Smooth muscle cell (in vitro differentiated cells): ENCODE results near the gene PML. TPM values are rescaled to one million over a fixed set of nuclear protein-coding genes. Genes with fewer than 3 reads are reported as not detected.
A peak's percentile ranks its signal among the peaks of the same experiment; 100 is the strongest.

Experiments used
- DNase-seq: peaks from one replicate; lab custom pipeline; 2025; ENCODE audit not compliant: unreplicated experiment; lab: John Stamatoyannopoulos, UW
- H2AFZ ChIP-seq: fragments of 200-600 bp; sonication (generic); 2 replicates; pipeline ENCODE4 v1.6.0; 2016; ENCODE audit warnings: antibody characterized with exemption, low read depth, mild to moderate bottlenecking
- H3F3A ChIP-seq: fragments of 200-600 bp; sonication (generic); 2 replicates; pipeline ENCODE4 v1.6.0; 2017; ENCODE audit warnings: antibody characterized with exemption, low read depth
- H3K27ac ChIP-seq: fragments of 200-600 bp; sonication (generic); 2 replicates; pipeline ENCODE4 v1.5.1; 2016; ENCODE audit warnings: low read depth, mild to moderate bottlenecking
- H3K27me3 ChIP-seq: fragments of 200-600 bp; sonication (generic); 2 replicates; pipeline ENCODE4 v1.6.1; 2016; ENCODE audit warnings: low read depth, mild to moderate bottlenecking
- H3K36me3 ChIP-seq: fragments of 200-600 bp; sonication (generic); 2 replicates; pipeline ENCODE4 v1.5.1; 2016; ENCODE audit warnings: low read depth
- H3K4me1 ChIP-seq: fragments of 200-600 bp; sonication (generic); 2 replicates; pipeline ENCODE4 v1.5.1; 2016; ENCODE audit warnings: low read depth
- H3K4me2 ChIP-seq: fragments of 200-600 bp; sonication (generic); 2 replicates; pipeline ENCODE4 v1.6.0; 2016; ENCODE audit warnings: mild to moderate bottlenecking
- H3K4me3 ChIP-seq: fragments of 200-600 bp; sonication (generic); 2 replicates; pipeline ENCODE4 v1.5.1; 2016; ENCODE audit warnings: mild to moderate bottlenecking
- H3K79me2 ChIP-seq: fragments of 200-600 bp; sonication (generic); 2 replicates; pipeline ENCODE4 v1.6.0; 2016; ENCODE audit warnings: low read depth, mild to moderate bottlenecking
- H3K9ac ChIP-seq: fragments of 200-600 bp; sonication (generic); 2 replicates; pipeline ENCODE4 v1.6.0; 2016; ENCODE audit warnings: low read depth
- H3K9me3 ChIP-seq: fragments of 200-600 bp; sonication (generic); replicated peaks from 2 replicates; pipeline ENCODE4 v1.5.1; 2016; ENCODE audit warnings: low read depth
- H4K20me1 ChIP-seq: fragments of 200-600 bp; sonication (generic); 2 replicates; pipeline ENCODE4 v1.6.0; 2016; ENCODE audit warnings: low read depth
- WGBS: methylation state at CpG from one replicate; pipeline ENCODE4 v1.1.7; 2016; ENCODE audit warnings: low lambda C conversion rate; 5-methylcytosine and 5-hydroxymethylcytosine counted together
- polyA plus RNA-seq: library from polyadenylated mRNA; unstranded; fragments of >200 nt; fragmentation: Nextera tagmentation; extraction: Ambion mirVana; gene quantifications from 2 replicates; pipeline ENCODE4 v1.2.1, GENCODE V29; 2016
- total RNA-seq: library from RNA; depleted of rRNA; stranded (reverse); fragments of >200 nt; gene quantifications from 2 replicates; pipeline ENCODE4 v1.2.3, GENCODE V29; 2014
- TF ChIP-seq, protein P1 (sequence below): fragments of 200-600 bp; sonication (generic); IDR thresholded peaks from 2 replicates; pipeline ENCODE4 v1.5.1; 2017; ENCODE audit warnings: borderline replicate concordance, mild to moderate bottlenecking, antibody characterized with exemption; ENCODE audit not compliant: insufficient read depth, poor library complexity, severe bottlenecking

PML gene
- total and polyA plus RNA-seq, 2 experiments from 2014 or later = 33.7 to 34.1 TPM

GRCh38 chr15:73951601-73952000, 42.9 kb upstream of the PML start:
- no peak overlapping the region for H3K4me3 ChIP-seq
- no peaks in the 10 kb centered on the region for H4K20me1 ChIP-seq
- H2AFZ ChIP-seq = no peak overlapping the region
- H3F3A ChIP-seq = peaks cover 12% of the 10 kb centered on the region
- H3K4me1 ChIP-seq = peaks cover 15% of the 10 kb centered on the region
- H3K79me2 ChIP-seq = no peaks in the 10 kb centered on the region
- H3K27me3 ChIP-seq = no peaks in the 10 kb centered on the region
- 11% methylated on average over 10 of the region's 13 CpGs for WGBS
- DNase-seq = no peak
- TF ChIP-seq, protein P1, sequence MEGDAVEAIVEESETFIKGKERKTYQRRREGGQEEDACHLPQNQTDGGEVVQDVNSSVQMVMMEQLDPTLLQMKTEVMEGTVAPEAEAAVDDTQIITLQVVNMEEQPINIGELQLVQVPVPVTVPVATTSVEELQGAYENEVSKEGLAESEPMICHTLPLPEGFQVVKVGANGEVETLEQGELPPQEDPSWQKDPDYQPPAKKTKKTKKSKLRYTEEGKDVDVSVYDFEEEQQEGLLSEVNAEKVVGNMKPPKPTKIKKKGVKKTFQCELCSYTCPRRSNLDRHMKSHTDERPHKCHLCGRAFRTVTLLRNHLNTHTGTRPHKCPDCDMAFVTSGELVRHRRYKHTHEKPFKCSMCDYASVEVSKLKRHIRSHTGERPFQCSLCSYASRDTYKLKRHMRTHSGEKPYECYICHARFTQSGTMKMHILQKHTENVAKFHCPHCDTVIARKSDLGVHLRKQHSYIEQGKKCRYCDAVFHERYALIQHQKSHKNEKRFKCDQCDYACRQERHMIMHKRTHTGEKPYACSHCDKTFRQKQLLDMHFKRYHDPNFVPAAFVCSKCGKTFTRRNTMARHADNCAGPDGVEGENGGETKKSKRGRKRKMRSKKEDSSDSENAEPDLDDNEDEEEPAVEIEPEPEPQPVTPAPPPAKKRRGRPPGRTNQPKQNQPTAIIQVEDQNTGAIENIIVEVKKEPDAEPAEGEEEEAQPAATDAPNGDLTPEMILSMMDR = no peak
- peak overlapping the region; percentile 86 for H3K27ac ChIP-seq
- no peaks in the 10 kb centered on the region for H3K9me3 ChIP-seq
- peak overlapping the region; percentile 61 for H3K9ac ChIP-seq
- H3K36me3 ChIP-seq = no peaks in the 10 kb centered on the region
- H3K4me2 ChIP-seq = peak overlapping the region; percentile 58

DNA sequence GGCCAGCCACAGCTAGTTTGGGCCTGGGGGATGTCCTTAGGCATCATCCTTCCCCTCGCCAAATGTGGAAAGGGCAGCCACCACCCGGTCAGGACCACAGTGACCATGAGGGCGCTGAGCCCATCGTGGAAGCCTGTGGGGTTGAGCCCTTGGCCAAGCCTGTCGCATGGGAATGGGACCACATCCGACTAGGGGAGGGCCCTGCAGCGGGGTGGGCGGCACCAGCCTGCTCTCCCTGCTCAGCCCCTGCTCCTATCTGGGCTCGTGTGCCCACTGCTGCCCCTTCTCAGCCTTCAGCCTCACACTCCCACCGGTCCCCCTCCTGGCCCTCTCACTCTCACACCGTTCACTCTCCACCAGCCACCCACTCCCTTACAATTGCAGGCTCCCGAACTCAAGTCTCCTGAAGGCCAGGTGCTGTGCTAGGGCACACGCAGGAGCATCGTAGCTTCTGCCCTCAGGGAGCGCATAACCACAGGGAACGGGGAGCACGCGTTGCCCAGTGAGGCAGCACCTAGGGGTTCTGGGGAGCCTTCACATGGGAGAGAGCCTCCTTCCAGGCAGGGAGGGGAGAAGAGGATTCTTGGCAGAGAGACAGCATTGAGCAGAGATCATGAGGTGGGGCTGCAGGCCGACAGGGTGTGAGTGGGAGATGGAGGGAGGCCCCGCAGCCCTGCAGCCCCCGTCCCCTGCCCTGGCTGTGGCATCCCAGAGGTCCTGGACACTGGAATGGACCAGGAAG, 42.2 kb upstream of the PML start:
- peak overlapping the region; percentile 58 for H3K4me2 ChIP-seq
- H2AFZ ChIP-seq = no peak overlapping the region
- H3K79me2 ChIP-seq = no peaks in the 10 kb centered on the region
- no peak for DNase-seq
- WGBS = 88% methylated on average over 18 of the region's 21 CpGs
- peaks cover 15% of the 10 kb centered on the region for H3K4me1 ChIP-seq
- TF ChIP-seq, protein P1 = no peak
- peak overlapping the region; percentile 86 for H3K27ac ChIP-seq
- H3F3A ChIP-seq = peaks cover 12% of the 10 kb centered on the region
- no peaks in the 10 kb centered on the region for H3K9me3 ChIP-seq
- no peaks in the 10 kb centered on the region for H4K20me1 ChIP-seq
- no peaks in the 10 kb centered on the region for H3K27me3 ChIP-seq
- H3K9ac ChIP-seq = peak overlapping the region; percentile 61
- H3K36me3 ChIP-seq = no peaks in the 10 kb centered on the region
- no peak overlapping the region for H3K4me3 ChIP-seq

DNA sequence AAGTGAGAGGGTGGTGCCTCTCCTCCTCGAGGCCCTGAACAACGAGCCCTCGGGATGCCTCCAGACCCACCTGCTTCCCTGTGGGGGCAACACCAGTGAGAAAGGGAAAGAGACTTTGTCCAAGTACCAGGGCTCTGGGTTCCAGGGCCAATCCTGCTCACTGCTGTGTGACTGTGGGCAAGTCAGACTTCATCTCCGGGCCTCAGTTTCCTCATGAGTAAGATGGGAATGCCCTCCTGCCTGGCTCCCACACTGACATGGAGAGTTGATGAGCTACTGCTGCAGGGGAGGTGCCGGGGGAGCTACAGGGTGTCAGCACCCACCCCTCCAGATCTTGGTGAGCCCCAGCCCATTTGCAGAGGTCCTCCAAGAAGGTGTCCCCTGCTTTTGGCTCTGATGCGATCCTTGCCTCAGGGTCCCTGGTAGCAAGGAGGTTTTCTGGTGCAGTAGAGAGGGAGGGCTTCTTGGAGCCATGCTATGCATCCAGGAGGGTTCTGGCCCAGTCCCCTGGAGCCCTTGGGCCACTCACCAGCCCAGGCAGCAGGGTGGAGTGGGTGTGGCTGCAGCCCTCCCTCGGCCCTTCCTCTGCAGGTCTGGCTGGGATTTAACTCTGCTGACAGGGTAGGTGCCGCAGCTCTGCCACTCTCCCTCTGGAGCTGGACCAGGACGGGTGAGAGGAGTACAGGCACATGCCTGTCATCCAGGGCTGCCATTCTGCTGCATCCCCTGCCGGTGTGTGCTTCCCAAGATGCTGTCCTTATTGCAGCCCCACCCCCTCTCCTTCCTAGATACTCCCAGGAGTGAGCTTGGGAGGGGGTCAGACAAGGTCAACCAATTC, 41.4 kb upstream of the PML start:
- H3K27ac ChIP-seq = peak overlapping the region; percentile 86
- no peak overlapping the region for H2AFZ ChIP-seq
- H3K4me1 ChIP-seq = peaks cover 15% of the 10 kb centered on the region
- H3K27me3 ChIP-seq = no peaks in the 10 kb centered on the region
- H3K4me3 ChIP-seq = no peak overlapping the region
- TF ChIP-seq, protein P1 = no peak
- H3K79me2 ChIP-seq = no peaks in the 10 kb centered on the region
- no peaks in the 10 kb centered on the region for H3K9me3 ChIP-seq
- DNase-seq = no peak
- H4K20me1 ChIP-seq = no peaks in the 10 kb centered on the region
- no peak overlapping the region for H3K4me2 ChIP-seq
- H3F3A ChIP-seq = peaks cover 12% of the 10 kb centered on the region
- H3K9ac ChIP-seq = no peak overlapping the region
- H3K36me3 ChIP-seq = no peaks in the 10 kb centered on the region
- WGBS = 86% methylated on average over 10 of the region's 10 CpGs
